ENCODE results near the gene MN1.

DNA sequence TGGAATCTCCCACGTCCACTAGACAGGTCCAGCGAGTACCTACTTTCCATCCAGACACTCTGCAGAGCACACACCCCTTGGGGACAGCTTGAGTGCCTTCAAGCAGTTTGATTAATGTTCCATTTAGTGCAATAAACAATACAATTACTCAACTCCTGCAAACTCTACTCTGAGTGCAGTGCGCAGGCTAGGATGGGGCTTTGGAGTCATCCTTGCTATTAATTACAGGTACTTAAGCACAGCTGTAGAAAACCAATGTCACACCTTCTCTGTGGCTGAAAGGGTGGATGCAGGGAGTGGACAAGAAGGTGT, 82.6 kb downstream of the MN1 start:
- TF ChIP-seq, protein P1, sequence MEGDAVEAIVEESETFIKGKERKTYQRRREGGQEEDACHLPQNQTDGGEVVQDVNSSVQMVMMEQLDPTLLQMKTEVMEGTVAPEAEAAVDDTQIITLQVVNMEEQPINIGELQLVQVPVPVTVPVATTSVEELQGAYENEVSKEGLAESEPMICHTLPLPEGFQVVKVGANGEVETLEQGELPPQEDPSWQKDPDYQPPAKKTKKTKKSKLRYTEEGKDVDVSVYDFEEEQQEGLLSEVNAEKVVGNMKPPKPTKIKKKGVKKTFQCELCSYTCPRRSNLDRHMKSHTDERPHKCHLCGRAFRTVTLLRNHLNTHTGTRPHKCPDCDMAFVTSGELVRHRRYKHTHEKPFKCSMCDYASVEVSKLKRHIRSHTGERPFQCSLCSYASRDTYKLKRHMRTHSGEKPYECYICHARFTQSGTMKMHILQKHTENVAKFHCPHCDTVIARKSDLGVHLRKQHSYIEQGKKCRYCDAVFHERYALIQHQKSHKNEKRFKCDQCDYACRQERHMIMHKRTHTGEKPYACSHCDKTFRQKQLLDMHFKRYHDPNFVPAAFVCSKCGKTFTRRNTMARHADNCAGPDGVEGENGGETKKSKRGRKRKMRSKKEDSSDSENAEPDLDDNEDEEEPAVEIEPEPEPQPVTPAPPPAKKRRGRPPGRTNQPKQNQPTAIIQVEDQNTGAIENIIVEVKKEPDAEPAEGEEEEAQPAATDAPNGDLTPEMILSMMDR (IDR thresholded peaks at IDR 0.05; ENCODE audit: insufficient read depth, low read length) = no peak
- TF ChIP-seq, protein P2, sequence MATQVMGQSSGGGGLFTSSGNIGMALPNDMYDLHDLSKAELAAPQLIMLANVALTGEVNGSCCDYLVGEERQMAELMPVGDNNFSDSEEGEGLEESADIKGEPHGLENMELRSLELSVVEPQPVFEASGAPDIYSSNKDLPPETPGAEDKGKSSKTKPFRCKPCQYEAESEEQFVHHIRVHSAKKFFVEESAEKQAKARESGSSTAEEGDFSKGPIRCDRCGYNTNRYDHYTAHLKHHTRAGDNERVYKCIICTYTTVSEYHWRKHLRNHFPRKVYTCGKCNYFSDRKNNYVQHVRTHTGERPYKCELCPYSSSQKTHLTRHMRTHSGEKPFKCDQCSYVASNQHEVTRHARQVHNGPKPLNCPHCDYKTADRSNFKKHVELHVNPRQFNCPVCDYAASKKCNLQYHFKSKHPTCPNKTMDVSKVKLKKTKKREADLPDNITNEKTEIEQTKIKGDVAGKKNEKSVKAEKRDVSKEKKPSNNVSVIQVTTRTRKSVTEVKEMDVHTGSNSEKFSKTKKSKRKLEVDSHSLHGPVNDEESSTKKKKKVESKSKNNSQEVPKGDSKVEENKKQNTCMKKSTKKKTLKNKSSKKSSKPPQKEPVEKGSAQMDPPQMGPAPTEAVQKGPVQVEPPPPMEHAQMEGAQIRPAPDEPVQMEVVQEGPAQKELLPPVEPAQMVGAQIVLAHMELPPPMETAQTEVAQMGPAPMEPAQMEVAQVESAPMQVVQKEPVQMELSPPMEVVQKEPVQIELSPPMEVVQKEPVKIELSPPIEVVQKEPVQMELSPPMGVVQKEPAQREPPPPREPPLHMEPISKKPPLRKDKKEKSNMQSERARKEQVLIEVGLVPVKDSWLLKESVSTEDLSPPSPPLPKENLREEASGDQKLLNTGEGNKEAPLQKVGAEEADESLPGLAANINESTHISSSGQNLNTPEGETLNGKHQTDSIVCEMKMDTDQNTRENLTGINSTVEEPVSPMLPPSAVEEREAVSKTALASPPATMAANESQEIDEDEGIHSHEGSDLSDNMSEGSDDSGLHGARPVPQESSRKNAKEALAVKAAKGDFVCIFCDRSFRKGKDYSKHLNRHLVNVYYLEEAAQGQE (IDR thresholded peaks at IDR 0.05; ENCODE audit: insufficient replicate concordance, low read depth) = no peak
